ENCODE measurements around the gene TRAPPC6A. TPM values are rescaled to one million over a fixed set of nuclear protein-coding genes. Genes with fewer than 3 reads are reported as not detected.

Gene TRAPPC6A
- total RNA-seq, 2 donors from 2014 or later, result 6.6 to 8.3 TPM

GRCh38 chr19:45159210-45159970 lies 18.6 kb downstream of the TRAPPC6A start:
- Histone ChIP-seq H3K9me3 (no peaks in the 10 kb centered on the region), H3K4me3 (no peak overlapping the region), H3K4me1 (ENCODE audit: control insufficient read depth in 1 of 2, low read depth in 2 of 2) (no peaks in the 10 kb centered on the region), H3K36me3 (no peaks in the 10 kb centered on the region), H3K27ac (no peak overlapping the region), H3K27me3 (replicated peaks; ENCODE audit: insufficient read depth) (no peaks in the 10 kb centered on the region)
- no peak for ATAC-seq (ENCODE audit: insufficient number of reproducible peaks, low FRiP score, low read depth)
- no peak for TF ChIP-seq CTCF (IDR thresholded peaks at IDR 0.05)
- no peak for DNase-seq (ENCODE audit: low spot score)

- DNase-seq (ENCODE audit: low spot score) (no peak), ATAC-seq (ENCODE audit: insufficient number of reproducible peaks, low FRiP score, low read depth) (no peak)
- H3K27me3 ChIP-seq (replicated peaks; ENCODE audit: insufficient read depth), result no peaks in the 10 kb centered on the region
- no peak overlapping the region for H3K27ac ChIP-seq
- TF ChIP-seq CTCF (IDR thresholded peaks at IDR 0.05), result no peak
- H3K9me3 ChIP-seq, result no peaks in the 10 kb centered on the region
- peaks cover 1 to 3% of the 10 kb centered on the region in 2 donors for H3K4me1 ChIP-seq (ENCODE audit: control insufficient read depth in 1 of 2, low read depth in 2 of 2)
- H3K4me3 ChIP-seq, result no peak overlapping the region
- H3K36me3 ChIP-seq, result no peaks in the 10 kb centered on the region
Observed at GRCh38 chr19:45158503-45159209, 19.4 kb downstream of the TRAPPC6A start.

- no peaks in the 10 kb centered on the region for H3K9me3 ChIP-seq
- H3K36me3 ChIP-seq, result no peaks in the 10 kb centered on the region
- H3K27ac ChIP-seq, result no peak overlapping the region
- TF ChIP-seq CTCF (IDR thresholded peaks at IDR 0.05), result no peak
- H3K4me3 ChIP-seq, result no peak overlapping the region
- no peak for DNase-seq (ENCODE audit: low spot score)
- ATAC-seq (ENCODE audit: insufficient number of reproducible peaks, low FRiP score, low read depth), result no peak
- no peaks in the 10 kb centered on the region for H3K27me3 ChIP-seq (replicated peaks; ENCODE audit: insufficient read depth)
- peaks cover 7 to 22% of the 10 kb centered on the region in 2 donors for H3K4me1 ChIP-seq (ENCODE audit: control insufficient read depth in 1 of 2, low read depth in 2 of 2)
Observed at GRCh38 chr19:45156751-45157150, 21.3 kb downstream of the TRAPPC6A start.

- ATAC-seq (ENCODE audit: insufficient number of reproducible peaks, low FRiP score, low read depth), result no peak
- Histone ChIP-seq H3K4me1 (ENCODE audit: control insufficient read depth in 1 of 2, low read depth in 2 of 2) (peaks cover 7 to 25% of the 10 kb centered on the region in 2 donors), H3K4me3 (no peak overlapping the region), H3K27me3 (replicated peaks; ENCODE audit: insufficient read depth) (no peaks in the 10 kb centered on the region), H3K36me3 (no peaks in the 10 kb centered on the region), H3K27ac (no peak overlapping the region), H3K9me3 (no peaks in the 10 kb centered on the region)
- TF ChIP-seq CTCF (IDR thresholded peaks at IDR 0.05), result no peak
- DNase-seq (ENCODE audit: low spot score), result no peak
Observed at GRCh38 chr19:45156011-45156630, 21.9 kb downstream of the TRAPPC6A start.

All from thoracic aorta (tissue), 2 donors.